HEK293 (cell line): Measurements from ENCODE around the gene RHOT2.
A peak's percentile ranks its signal among the peaks of the same experiment; 100 is the strongest.

Source experiments
- CTCF ChIA-PET: fragments of 350-600 bp; formaldehyde crosslinking; extraction: SDS; loops from one replicate; lab custom pipeline; 2021; ENCODE audit warnings: antibody characterized with exemption; lab: Yijun Ruan, JAX
- POLR2A ChIA-PET: fragments of 300-600 bp; formaldehyde crosslinking; extraction: SDS; loops from one replicate; lab custom pipeline; 2020; ENCODE audit warnings: antibody characterized with exemption, inconsistent platforms; lab: Yijun Ruan, JAX
- H3K27ac ChIP-seq: fragments of 200-500 bp; sonication (Bioruptor generic); 2 replicates; pipeline ENCODE4 v1.5.1; 2014; ENCODE audit warnings: low read depth, low read length, control low read depth, inconsistent platforms; ENCODE audit errors: extremely low read depth
- H3K36me3 ChIP-seq, 2 experiments: fragments of 200-500 bp in 1 of 2; sonication (Bioruptor generic) in 1 of 2; 1 replicate in 1 of 2; 2 replicates in 1 of 2; pipeline ENCODE4 v1.5.1; 2014 to 2017; ENCODE audit warnings: inconsistent platforms in 2 of 2, low read length in 2 of 2; ENCODE audit not compliant: control insufficient read depth in 2 of 2, insufficient read depth in 1 of 2
- H3K4me1 ChIP-seq: fragments of 200-500 bp; sonication (Bioruptor generic); 2 replicates; pipeline ENCODE4 v1.5.1; 2014; ENCODE audit warnings: mild to moderate bottlenecking, low read length, inconsistent platforms; ENCODE audit not compliant: control insufficient read depth, insufficient read depth
- H3K4me3 ChIP-seq: 2 replicates; pipeline ENCODE4 v1.5.1; 2011; ENCODE audit warnings: low read depth, mild to moderate bottlenecking, control low read depth, low read length, moderate library complexity
- H3K9me3 ChIP-seq: fragments of 200-500 bp; sonication (Bioruptor generic); 2 replicates; pipeline ENCODE4 v1.5.1; 2014; ENCODE audit warnings: low read depth, low read length, inconsistent platforms; ENCODE audit not compliant: control insufficient read depth, insufficient read depth
- ZBTB20 ChIP-seq: fragments of 450-650 bp; formaldehyde crosslinking; IDR thresholded peaks from 2 replicates; pipeline ENCODE4 v1.5.1; 2016; ENCODE audit warnings: missing biosample characterization, missing genetic modification characterization
- ZBTB44 ChIP-seq: fragments of 450-650 bp; IDR thresholded peaks from 2 replicates; pipeline ENCODE4 v1.5.1; 2018; ENCODE audit warnings: missing biosample characterization, mild to moderate bottlenecking, missing genetic modification characterization
- ZNF18 ChIP-seq: fragments of 450-650 bp; formaldehyde crosslinking; IDR thresholded peaks from 2 replicates; pipeline ENCODE4 v1.5.1; 2016; ENCODE audit warnings: missing biosample characterization, missing genetic modification characterization
- ZNF202 ChIP-seq: fragments of 450-650 bp; formaldehyde crosslinking; IDR thresholded peaks from 2 replicates; pipeline ENCODE4 v1.5.1; 2016; ENCODE audit warnings: missing biosample characterization, missing genetic modification characterization, borderline replicate concordance
- ZNF24 ChIP-seq: fragments of 450-650 bp; formaldehyde crosslinking; IDR thresholded peaks from 2 replicates; pipeline ENCODE4 v1.5.1; 2016; ENCODE audit warnings: missing biosample characterization, missing genetic modification characterization
- ZNF335 ChIP-seq: fragments of 450-650 bp; formaldehyde crosslinking; conservative IDR thresholded peaks from 2 replicates; pipeline ENCODE4 v1.5.1; 2016; ENCODE audit warnings: missing biosample characterization, missing genetic modification characterization
- ZNF449 ChIP-seq: fragments of 450-650 bp; formaldehyde crosslinking; IDR thresholded peaks from 2 replicates; pipeline ENCODE4 v1.5.1; 2017; ENCODE audit warnings: missing biosample characterization, mild to moderate bottlenecking, missing genetic modification characterization, moderate library complexity
- ZNF621 ChIP-seq: fragments of 450-650 bp; formaldehyde crosslinking; IDR thresholded peaks from 2 replicates; pipeline ENCODE4 v1.5.1; 2017; ENCODE audit warnings: missing biosample characterization, missing genetic modification characterization
- ZNF623 ChIP-seq: fragments of 450-650 bp; formaldehyde crosslinking; IDR thresholded peaks from 2 replicates; pipeline ENCODE4 v1.5.1; 2016; ENCODE audit warnings: missing biosample characterization, missing genetic modification characterization
- ZNF701 ChIP-seq: fragments of 450-650 bp; formaldehyde crosslinking; IDR thresholded peaks from 2 replicates; pipeline ENCODE4 v1.5.1; 2016; ENCODE audit warnings: missing biosample characterization, missing genetic modification characterization
- TF ChIP-seq, protein P1 (sequence below): IDR thresholded peaks from 2 replicates; pipeline ENCODE4 v1.6.1; 2011; ENCODE audit warnings: mild to moderate bottlenecking, low read depth, low read length, borderline replicate concordance
- TF ChIP-seq, protein P2 (sequence below): fragments of 450-650 bp; formaldehyde crosslinking; IDR thresholded peaks from 2 replicates; pipeline ENCODE4 v1.5.1; 2016; ENCODE audit warnings: missing biosample characterization, missing genetic modification characterization, borderline replicate concordance
- TF ChIP-seq, protein P3 (sequence below): fragments of 450-650 bp; formaldehyde crosslinking; conservative IDR thresholded peaks from 2 replicates; pipeline ENCODE4 v1.5.1; 2016; ENCODE audit warnings: low read depth, missing biosample characterization, missing genetic modification characterization

RHOT2 gene

GRCh38 chr16:709566-710499 lies 41.9 kb downstream of the RHOT2 start (continued):
- TF ChIP-seq ZBTB44 (tag by site-specific recombination) (no peak), ZNF449 (tag by site-specific recombination) (no peak), ZBTB20 (tag by site-specific recombination) (0 out of 2 replicates have a peak, but pooled peaks have one; percentile 22), ZNF18 (no peak), ZNF202 (no peak)

DNA sequence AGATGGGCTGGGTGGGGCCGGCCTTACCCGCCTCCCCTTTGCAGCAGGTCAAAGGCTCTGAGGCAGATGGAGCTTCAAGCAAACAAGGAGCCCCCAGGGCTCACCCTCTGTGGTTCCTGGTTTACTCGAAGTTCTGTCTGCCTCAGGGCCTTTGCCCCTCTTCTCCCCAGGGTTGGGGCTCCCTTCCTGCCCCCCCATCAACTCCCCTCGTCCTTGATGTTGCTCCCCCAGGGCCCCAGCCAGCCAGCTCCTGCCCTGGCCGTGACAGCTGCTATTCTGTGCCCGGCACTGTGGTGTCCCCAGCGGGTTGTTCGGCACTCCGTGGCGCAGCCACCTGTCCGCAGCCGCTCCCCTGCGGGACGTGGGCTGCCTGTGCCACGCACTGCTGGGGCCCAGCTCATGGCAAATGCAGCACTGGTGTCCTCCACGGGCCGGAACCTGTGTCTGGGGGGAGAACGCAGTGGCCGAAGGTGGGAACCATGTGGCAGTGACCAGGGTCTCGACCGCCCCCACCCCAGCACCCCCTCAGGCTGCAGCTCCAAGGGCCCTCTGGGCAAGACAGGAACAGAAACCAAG lies 42.7 kb downstream of the RHOT2 start:
- Histone ChIP-seq H3K4me1 (peaks cover 11% of the 10 kb centered on the region), H3K4me3 (no peak overlapping the region), H3K36me3 (no peaks in the 10 kb centered on the region), H3K27ac (no peak overlapping the region)
- TF ChIP-seq, protein P1, sequence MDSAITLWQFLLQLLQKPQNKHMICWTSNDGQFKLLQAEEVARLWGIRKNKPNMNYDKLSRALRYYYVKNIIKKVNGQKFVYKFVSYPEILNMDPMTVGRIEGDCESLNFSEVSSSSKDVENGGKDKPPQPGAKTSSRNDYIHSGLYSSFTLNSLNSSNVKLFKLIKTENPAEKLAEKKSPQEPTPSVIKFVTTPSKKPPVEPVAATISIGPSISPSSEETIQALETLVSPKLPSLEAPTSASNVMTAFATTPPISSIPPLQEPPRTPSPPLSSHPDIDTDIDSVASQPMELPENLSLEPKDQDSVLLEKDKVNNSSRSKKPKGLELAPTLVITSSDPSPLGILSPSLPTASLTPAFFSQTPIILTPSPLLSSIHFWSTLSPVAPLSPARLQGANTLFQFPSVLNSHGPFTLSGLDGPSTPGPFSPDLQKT = no peak
- peak; percentile 86 for TF ChIP-seq ZNF623 (tag by site-specific recombination)
- TF ChIP-seq, all 188 proteins: peak for 1
- ChIA-PET CTCF (interaction anchor here (1.1 to 5.7 kb wide), 6 partner anchors 8 to 393 kb away, joined by 3 to 119 read pairs (median 7); partner anchors contain the start of genes ANTKMT, CHTF18 and RPUSD1), POLR2A (interaction anchor here (0.5 to 2.3 kb wide), 8 partner anchors 10 to 469 kb away, joined by 4 to 12 read pairs (median 6); partner anchors contain the start of genes ANTKMT, CHTF18, RPUSD1 and WDR24)
- H3K9me3 ChIP-seq = no peaks in the 10 kb centered on the region

- H3K9me3 ChIP-seq = no peaks in the 10 kb centered on the region
- H3K4me3 ChIP-seq = no peak overlapping the region
- ChIA-PET POLR2A (interaction anchor here (0.5 to 2.5 kb wide), 4 partner anchors 10 to 469 kb away, joined by 4 to 12 read pairs (median 6); partner anchors contain the start of genes ANTKMT, CHTF18 and RPUSD1), CTCF (interaction anchor here (1.1 to 5.7 kb wide), 9 partner anchors 9 to 392 kb away, joined by 3 to 119 read pairs (median 7); partner anchors contain the start of genes ANTKMT, CHTF18, GNG13 and RPUSD1)
- no peak overlapping the region for H3K27ac ChIP-seq
- peaks cover 11% of the 10 kb centered on the region for H3K4me1 ChIP-seq
- H3K36me3 ChIP-seq = no peaks in the 10 kb centered on the region
- TF ChIP-seq ZNF335 (tag by site-specific recombination) = no peak
- TF ChIP-seq ZNF24 = no peak
- no peak for TF ChIP-seq ZNF701 (tag by site-specific recombination)
- TF ChIP-seq, protein P2, sequence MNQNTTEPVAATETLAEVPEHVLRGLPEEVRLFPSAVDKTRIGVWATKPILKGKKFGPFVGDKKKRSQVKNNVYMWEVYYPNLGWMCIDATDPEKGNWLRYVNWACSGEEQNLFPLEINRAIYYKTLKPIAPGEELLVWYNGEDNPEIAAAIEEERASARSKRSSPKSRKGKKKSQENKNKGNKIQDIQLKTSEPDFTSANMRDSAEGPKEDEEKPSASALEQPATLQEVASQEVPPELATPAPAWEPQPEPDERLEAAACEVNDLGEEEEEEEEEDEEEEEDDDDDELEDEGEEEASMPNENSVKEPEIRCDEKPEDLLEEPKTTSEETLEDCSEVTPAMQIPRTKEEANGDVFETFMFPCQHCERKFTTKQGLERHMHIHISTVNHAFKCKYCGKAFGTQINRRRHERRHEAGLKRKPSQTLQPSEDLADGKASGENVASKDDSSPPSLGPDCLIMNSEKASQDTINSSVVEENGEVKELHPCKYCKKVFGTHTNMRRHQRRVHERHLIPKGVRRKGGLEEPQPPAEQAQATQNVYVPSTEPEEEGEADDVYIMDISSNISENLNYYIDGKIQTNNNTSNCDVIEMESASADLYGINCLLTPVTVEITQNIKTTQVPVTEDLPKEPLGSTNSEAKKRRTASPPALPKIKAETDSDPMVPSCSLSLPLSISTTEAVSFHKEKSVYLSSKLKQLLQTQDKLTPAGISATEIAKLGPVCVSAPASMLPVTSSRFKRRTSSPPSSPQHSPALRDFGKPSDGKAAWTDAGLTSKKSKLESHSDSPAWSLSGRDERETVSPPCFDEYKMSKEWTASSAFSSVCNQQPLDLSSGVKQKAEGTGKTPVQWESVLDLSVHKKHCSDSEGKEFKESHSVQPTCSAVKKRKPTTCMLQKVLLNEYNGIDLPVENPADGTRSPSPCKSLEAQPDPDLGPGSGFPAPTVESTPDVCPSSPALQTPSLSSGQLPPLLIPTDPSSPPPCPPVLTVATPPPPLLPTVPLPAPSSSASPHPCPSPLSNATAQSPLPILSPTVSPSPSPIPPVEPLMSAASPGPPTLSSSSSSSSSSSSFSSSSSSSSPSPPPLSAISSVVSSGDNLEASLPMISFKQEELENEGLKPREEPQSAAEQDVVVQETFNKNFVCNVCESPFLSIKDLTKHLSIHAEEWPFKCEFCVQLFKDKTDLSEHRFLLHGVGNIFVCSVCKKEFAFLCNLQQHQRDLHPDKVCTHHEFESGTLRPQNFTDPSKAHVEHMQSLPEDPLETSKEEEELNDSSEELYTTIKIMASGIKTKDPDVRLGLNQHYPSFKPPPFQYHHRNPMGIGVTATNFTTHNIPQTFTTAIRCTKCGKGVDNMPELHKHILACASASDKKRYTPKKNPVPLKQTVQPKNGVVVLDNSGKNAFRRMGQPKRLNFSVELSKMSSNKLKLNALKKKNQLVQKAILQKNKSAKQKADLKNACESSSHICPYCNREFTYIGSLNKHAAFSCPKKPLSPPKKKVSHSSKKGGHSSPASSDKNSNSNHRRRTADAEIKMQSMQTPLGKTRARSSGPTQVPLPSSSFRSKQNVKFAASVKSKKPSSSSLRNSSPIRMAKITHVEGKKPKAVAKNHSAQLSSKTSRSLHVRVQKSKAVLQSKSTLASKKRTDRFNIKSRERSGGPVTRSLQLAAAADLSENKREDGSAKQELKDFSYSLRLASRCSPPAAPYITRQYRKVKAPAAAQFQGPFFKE (tag by site-specific recombination) = no peak
- TF ChIP-seq ZNF623 (tag by site-specific recombination) = no peak
- TF ChIP-seq, protein P3, sequence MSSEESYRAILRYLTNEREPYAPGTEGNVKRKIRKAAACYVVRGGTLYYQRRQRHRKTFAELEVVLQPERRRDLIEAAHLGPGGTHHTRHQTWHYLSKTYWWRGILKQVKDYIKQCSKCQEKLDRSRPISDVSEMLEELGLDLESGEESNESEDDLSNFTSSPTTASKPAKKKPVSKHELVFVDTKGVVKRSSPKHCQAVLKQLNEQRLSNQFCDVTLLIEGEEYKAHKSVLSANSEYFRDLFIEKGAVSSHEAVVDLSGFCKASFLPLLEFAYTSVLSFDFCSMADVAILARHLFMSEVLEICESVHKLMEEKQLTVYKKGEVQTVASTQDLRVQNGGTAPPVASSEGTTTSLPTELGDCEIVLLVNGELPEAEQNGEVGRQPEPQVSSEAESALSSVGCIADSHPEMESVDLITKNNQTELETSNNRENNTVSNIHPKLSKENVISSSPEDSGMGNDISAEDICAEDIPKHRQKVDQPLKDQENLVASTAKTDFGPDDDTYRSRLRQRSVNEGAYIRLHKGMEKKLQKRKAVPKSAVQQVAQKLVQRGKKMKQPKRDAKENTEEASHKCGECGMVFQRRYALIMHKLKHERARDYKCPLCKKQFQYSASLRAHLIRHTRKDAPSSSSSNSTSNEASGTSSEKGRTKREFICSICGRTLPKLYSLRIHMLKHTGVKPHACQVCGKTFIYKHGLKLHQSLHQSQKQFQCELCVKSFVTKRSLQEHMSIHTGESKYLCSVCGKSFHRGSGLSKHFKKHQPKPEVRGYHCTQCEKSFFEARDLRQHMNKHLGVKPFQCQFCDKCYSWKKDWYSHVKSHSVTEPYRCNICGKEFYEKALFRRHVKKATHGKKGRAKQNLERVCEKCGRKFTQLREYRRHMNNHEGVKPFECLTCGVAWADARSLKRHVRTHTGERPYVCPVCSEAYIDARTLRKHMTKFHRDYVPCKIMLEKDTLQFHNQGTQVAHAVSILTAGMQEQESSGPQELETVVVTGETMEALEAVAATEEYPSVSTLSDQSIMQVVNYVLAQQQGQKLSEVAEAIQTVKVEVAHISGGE (tag by site-specific recombination) = no peak
- no peak for TF ChIP-seq ZNF621 (tag by site-specific recombination)
These were observed 43.2 kb downstream of the RHOT2 start for GRCh38 chr16:711084-711483.
